ENCODE measurements around the gene DSTYK.
"Not testable (repeated sequence)": the region's sequence is repeated elsewhere in the genome, so short reads cannot be mapped to it uniquely, and the experiment has no call there.

The DSTYK gene

GRCh38 chr1:205240118-205240517 lies 28.6 kb upstream of the DSTYK start:
- DNase-seq, result no peak

DNA sequence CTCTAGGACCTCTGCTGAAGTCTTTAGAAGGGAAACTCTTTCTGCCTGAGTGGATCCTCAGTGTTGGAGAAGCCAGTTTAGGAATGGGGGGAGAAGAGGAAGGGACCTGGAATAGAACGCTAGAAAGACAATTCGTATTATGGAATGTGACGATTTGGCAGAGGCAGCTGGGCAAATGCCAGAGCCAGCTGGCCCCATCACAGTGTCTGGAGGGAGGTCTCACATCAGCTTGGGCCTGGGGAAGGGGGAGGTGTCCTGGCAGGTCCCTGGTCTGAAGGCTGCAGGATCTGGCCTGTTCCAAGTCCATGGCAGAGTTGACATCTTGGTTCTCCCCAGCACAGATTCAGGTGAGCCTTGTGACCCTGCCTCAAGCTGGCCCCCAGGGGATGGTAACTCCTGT lies 27.6 kb upstream of the DSTYK start:
- no peak for DNase-seq

GRCh38 chr1:205237526-205238484 lies 26.3 kb upstream of the DSTYK start:
- DNase-seq, result peak; percentile 83

GRCh38 chr1:205236951-205237475 lies 25.5 kb upstream of the DSTYK start:
- DNase-seq, result no peak

- no peak for DNase-seq
These were observed 25.0 kb upstream of the DSTYK start for GRCh38 chr1:205236526-205236925.

GRCh38 chr1:205235951-205236350 lies 24.4 kb upstream of the DSTYK start:
- no peak for DNase-seq

DNA sequence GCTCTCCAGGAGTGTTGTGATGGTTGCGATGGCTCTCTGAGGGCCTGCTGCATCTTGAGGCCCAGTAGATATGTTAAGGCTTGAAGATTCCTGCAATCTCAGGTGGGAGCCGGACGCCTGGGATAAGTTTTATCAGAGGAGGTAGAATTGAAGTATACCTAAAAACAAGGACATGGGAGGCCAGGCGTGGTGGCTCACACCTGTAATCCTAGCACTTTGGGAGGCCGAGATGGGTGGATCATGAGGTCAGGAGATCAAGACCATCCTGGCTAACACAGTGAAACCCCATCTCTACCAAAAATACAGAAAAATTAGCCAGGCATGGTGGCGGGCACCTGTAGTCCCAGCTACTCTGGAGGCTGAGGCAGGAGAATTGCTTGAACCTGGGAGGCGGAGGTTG lies 22.5 kb upstream of the DSTYK start:
- DNase-seq, result not testable (repeated sequence)

GRCh38 chr1:205232945-205233397 lies 21.5 kb upstream of the DSTYK start:
- DNase-seq, result no peak

- no peak for DNase-seq
These were observed 20.8 kb upstream of the DSTYK start for GRCh38 chr1:205232127-205232820.

GRCh38 chr1:205230982-205231381 lies 19.5 kb upstream of the DSTYK start:
- no peak for DNase-seq

DNA sequence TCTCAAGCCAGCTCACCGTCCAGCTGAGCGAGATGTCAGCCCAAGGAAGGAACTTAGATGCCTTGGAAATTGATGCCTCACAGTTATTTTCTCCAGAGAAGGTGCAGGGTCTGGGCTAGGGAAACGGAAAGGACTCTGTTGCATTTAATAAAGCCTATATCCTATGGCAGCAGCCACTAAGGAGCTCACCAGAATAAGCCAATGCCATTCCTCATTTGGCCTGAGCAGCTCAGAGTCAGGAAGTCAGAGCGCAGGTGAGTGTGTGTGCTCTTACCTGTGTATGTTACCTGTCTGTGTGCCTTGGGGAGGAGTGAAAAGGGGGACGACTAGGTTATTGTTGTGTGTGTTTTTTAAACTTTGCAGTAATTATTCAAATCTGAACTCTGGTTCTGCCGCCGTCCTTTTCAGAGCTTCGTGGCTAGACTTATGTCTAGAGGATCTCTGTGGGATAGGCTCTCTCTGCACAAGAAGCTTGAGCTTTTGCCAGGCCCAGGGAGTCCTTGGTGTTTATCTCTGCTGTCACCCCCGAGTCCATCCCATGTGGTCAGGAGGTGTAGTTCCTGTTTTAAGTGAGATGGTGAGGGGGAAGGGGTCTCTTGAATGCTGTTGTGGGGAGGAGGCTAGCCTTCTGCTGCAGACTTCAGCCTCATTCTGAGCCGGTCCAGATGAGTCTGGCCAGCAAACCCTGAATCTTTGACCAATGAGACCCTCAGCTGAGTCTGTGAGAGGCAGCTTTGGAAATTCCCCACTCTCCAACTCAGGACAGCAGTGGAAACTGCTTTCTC lies 18.6 kb upstream of the DSTYK start:
- peak; percentile 94 for DNase-seq

- DNase-seq, result peak; percentile 86
These were observed 17.9 kb upstream of the DSTYK start for GRCh38 chr1:205229399-205229871.

GRCh38 chr1:205228093-205228521 lies 16.6 kb upstream of the DSTYK start:
- no peak for DNase-seq

DNA sequence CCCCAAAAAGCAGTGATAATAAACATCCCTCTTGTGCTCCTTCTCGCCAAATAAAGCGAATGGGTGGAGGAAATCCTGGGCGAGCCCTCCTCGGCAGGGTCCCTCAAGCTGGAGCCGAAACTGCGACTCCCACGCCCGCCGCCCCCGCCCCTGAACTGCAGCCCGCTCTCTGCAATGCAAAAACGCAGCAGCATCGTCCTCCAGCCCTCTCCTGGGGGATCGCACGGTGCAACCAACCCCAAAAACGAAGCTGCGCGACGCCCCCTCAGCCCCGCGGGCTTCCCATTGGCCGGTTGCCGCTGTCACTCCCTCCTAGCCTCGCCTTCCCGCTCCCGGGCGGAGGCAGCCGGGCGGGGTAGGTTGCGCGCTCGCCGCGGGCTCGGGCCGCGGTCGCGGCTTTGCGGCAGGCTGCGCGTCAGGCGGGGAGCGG lies 16.1 kb upstream of the DSTYK start, which contains the start of gene TMCC2:
Gene TMCC2 (plus strand): TSS at position 363 of the 430 bp plus-strand sequence. CDS start 619 bp downstream, outside the sequence.
- peak; percentile 95 for DNase-seq

GRCh38 chr1:205226868-205227583 lies 15.5 kb upstream of the DSTYK start:
- DNase-seq, result no peak

DNA sequence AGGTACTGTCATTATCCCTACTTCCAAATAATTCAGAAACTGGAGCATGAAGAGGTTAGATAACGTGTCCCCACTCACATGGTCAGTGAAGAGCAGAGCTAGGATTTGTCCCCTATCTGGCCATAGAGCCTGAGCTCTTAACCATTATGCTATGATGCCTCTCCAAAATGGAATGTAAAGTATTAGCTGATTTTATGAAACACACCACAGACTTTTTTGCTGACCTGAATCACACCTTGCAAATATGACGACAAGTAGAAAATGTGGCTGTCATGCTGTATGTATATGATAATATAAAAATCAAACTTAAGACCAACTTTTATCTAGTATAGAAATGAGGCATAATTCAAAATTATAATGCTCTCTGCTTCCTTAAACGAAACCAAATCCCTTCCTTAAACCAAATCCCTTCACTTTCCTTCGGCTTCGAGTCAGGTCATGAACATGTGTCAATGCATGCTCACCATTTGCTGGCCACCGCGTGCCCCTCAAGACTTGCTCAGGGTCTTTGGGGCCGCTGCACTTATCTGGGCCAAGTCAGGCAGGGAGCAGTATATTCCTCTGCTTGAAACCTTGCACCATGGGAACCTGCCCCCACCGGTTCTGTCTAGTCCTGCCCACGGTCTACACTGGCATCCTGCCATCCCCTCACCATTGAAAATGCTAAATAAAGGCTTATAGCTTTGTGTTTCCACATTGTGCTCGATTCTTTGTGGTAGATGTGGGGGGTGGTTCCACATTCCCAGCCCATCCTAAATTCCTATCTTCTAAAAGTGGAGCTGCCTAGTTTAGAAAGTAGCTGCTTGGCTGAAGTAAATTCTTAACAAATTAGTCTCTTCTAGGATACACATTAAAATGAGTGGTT lies 14.6 kb upstream of the DSTYK start:
- DNase-seq, result no peak

DNA sequence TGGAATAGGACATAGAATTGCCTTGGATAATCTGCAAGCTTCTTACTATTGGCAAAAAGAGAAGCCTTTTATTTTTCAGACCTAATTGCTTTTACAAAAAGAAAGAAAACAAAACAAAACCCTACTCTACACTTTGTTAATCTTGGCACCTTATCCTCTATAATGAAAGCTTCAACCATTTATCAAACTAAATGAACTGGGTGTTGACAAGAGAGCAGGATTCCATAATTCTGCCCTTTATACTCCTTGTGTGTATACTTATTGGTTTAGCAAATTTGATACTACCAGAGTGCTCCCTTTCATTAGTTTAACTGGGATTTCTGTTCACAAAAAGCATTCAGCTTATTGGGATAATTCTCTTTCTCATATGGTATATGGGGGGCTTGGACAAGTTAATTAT lies 13.2 kb upstream of the DSTYK start:
- no peak for DNase-seq

DNA sequence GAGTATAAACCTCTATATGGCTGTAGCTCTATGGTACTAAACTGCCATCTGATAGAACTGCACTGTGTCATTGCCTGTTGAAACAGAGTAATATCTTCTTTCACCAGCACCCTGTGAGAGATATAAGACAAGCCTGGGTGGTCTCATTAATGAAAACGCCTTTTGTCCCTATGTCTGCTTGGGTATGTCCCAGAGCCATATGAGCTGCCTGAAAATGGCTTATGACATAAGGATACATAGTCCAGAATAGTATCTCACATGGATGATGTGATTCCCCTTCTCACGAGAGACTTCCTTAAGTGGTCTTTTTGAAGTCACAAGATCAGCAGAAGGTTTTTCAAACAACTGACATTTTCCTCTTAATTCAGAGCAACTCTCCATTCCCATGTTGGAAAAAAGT lies 8.9 kb upstream of the DSTYK start:
- DNase-seq, result no peak

DNA sequence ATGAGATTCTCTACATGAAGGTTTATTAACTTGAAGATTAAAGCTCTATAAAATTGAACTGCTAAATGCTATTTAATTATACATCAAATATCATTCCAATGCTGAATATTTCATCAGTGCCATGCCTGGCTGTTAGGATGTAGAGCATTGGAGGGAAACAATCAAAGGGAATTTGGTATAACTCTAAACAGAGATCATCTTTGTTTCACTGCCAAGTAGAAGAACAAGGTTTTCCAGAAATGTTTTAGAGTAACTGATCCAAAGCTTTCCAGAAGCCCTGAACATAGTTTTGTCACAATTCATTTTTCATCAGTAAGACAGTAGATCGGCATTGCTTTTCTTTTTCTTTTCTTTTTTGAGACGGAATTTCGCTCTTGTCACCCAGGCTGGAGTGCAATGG lies 5.9 kb upstream of the DSTYK start:
- no peak for DNase-seq

DNA sequence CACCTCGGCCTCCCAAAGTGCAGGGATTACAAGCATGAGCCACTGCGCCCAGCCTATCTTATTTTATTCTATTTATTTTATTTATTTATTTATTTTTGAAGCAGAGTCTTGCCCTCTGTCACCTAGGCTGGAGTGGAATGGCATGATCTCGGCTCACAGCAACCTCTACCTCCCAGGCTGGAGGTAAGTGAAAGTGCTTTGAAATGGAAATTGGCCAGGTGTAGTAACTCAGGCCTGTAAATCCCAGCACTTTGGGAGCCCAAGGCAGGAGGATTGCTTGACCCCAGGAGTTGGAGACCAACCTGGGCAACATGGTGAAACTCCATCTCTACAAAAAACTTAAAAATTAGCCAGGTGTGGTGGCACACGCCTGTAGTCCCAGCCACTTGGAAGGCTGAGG lies 5.1 kb upstream of the DSTYK start:
- DNase-seq, result no peak

- peak; percentile 76 for DNase-seq
These were observed 3.3 kb upstream of the DSTYK start for GRCh38 chr1:205214756-205215155.

All from hematopoietic multipotent progenitor cell treated with erythropoietin and hydrocortisone succinate and interleukin-3 and kit ligand, for 4 days (in vitro differentiated cells).